ENCODE measurements around the gene LRSAM1.

Gene LRSAM1

DNA sequence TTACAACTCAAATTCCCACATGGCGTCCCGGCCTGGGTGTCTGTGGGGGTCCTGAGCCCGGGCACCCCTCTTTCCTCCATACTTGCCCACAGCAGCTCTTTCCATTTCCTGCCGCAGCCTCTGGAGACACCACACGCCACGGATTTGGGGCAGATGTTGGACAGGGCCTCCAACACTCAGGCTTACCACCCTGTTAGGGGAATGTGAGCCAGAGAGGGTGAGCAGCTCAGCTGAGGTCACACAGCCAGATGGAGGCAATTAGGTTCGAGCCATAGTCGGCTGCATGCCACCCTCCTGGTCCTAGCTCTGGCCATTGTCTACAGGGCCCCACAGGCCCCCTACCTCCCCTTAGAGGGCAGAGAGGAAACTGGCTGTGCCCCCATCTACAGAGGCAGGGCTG, 85.2 kb downstream of the LRSAM1 start:
- DNase-seq = no peak

DNA sequence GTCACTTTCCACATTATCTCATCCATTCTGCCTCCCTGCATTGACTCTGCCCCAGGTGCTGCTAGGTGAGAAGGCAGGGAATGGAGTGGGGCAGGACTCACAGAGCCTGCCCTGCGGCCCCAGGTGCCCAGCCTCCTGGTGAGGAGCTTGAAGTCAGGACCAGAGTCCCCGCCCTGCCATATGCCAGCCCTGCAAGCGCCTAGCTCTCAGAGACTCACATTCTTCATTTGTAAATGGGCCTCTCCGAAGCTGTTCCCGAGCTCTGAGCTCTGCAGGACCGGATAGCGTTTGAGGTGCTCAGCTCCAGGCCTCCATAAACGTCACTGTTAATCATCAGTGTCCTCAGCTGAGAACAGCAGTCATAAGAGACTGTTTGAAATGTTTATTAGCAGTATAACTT, 85.7 kb downstream of the LRSAM1 start:
- no peak for DNase-seq

DNA sequence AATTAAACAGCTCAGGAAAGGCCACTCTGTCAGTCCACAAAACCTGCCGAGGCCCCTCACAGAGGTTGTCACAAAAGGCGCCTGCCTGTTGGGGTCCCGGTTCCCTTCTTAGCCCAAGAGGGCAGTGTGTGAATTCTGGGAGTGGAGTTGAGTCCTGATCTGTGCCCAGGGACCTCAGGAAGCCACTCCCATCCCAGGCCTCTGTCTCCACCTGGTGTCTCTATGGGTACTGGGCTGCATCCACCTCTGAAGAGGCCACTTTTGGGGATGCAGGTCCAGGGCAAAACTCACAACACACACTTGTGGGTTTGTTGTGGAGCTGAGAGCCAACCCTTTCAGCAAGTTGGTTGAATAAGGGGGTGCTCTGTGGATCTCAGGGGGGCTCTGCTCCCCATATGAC, 86.5 kb downstream of the LRSAM1 start:
- DNase-seq = no peak

DNA sequence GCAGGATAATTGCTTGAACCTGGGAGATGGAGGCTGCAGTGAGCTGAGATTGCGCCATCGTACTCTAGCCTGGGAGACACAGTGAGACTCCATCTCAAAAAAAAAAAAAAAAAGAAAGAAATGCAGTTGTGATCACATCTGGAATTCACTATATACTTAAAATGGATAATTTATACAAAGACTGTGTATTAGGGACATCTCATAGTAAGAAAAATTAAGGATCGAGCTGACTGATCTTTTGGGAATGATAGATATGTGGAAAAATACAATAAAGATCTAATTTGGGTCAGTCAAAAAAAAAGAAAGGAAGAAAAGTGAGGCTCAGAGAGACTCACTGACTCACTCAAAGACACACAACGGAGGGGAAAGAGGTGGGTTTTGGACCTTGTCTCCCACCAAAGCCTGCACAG, 87.5 kb downstream of the LRSAM1 start:
- no peak for DNase-seq

DNA sequence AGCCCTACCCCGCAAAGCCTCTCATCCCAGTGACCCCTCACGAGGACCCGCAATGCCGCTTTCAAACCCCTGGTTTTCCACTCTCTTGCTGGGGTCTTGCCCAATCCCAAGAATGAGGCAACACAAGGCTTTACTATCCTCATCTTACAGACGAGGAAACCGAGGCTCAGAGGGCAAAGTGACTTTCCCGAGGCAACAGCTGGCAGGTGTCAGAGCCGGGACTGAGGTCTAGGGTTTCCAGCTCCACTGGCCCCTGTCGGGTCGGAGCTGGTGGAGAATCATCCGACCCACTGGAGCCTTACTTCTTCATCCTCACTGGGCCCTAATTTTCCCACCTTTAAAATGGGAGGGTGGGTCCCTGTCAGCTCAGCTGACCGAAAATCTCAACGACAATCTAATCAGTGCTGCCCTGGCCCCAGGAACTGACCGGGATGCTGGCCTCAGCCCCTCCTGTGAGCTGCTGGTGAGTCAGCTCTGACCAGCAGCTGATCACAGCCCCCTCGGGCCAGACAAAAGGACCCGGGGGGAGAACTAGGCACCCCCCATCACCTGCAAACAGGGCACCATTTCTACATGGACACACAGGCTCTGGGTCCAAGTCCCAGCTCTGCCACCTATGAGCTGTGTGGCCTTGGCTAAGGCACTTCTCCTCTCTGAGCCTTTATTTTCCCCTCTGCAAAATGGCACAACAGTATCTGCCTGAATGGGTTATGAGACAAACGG, 88.1 kb downstream of the LRSAM1 start:
- DNase-seq = no peak

DNA sequence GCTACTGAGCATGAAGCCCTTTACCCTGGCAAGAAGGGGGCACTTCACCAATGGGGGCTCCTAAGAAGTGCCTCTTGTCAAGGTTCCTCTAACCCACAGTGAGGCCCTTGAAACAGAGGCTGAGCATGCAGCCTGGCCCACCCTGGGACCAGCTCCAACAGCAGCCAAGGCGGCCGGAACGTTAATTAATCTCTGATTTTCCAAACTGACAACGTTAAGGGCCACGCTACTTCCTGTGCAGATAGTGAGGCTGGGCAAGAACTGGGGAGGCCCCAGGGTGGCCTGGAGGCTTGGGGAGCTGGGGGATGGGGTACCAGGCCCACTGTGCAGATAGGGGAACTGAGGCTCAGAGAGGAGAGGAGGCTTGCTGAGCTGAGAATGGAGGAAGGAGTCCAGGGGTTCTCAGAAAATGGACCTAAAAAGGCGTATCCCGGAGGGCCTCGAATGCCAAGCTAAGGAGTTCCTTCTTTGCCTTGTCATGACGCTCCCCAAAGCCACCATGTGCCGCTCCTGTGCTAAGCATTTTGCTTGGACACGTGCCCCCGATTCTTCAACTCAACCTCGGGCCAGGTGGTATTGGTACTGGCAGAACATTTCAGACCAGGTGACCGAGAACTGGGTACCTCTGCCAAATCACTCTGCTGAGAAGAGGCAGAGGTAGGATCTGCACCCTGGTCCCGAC, 88.8 kb downstream of the LRSAM1 start:
- no peak for DNase-seq

DNA sequence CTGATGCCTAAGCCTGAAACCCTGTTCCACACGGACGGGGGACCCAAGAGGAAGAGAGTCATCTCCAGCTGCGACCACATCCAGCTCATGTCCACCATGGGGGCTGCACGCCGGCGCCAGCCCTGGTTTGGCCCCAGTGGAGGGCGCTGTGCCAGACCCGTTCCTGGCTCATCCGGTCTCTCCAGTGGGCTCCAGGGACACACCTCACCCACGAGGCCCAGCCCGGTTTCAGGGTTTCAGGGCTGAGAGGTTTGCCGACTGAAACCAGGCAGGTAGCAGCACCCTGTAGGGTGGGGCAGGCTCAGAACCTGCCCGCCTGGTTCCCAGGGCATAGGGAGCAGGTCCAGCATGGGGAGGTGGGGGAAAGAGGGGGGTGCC, 89.3 kb downstream of the LRSAM1 start:
- no peak for DNase-seq

DNA sequence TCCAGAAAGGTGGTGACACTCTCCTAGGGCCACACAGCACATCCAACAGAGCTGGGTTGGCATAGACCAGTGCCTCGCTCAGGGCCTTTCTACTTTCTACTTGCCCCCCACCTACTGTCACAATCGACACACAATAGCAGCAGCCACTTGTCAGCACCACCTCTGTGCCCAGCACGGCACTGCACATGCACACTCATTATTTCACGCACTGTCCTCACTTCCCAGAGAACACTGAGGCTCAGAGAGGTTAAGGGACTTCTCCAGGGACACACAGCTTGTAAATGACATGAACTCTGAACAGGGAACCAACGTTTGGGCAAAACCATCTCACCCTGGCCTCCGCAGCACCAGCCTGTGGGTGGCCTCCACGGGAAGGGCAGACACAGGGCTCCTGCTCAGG, 89.9 kb downstream of the LRSAM1 start:
- no peak for DNase-seq

DNA sequence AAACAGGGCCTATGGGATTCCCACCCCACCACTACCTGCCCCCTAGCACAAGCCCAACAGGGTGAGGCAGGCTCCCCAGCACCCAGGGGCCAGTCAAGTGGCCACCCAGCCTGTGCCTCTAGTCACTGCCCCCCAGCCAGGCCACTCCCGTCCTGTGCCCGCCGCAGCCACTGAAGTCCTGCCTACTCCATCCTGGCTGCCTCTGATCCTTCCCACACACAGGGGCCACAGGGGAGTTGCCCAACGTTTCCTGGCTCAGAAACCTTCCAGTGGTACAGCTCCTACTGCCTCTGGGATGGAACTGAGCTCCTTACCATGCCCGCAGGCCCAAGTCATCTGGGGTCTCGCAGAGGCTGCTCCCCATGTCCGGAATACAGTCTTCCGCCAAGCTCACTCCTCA, 90.6 kb downstream of the LRSAM1 start:
- no peak for DNase-seq

DNA sequence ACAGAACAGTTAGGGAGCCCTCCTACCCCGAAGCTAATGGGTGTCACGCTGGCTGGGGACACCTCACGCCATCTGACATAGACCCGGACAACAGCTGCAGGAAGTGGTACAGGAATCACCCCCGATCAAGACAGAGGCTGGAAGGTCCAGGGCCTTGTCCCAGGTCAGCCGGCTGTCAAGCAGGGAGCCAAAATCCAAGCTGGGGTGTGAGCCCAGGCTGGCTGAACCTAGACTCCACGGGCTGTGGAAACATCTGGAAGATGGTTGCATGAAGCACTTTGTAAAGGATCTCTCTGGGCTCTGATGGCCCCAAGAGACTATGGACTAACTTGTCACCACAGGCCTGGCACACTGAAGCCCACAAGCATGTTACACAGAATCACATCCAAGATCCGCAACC, 91.9 kb downstream of the LRSAM1 start:
- no peak for DNase-seq

DNA sequence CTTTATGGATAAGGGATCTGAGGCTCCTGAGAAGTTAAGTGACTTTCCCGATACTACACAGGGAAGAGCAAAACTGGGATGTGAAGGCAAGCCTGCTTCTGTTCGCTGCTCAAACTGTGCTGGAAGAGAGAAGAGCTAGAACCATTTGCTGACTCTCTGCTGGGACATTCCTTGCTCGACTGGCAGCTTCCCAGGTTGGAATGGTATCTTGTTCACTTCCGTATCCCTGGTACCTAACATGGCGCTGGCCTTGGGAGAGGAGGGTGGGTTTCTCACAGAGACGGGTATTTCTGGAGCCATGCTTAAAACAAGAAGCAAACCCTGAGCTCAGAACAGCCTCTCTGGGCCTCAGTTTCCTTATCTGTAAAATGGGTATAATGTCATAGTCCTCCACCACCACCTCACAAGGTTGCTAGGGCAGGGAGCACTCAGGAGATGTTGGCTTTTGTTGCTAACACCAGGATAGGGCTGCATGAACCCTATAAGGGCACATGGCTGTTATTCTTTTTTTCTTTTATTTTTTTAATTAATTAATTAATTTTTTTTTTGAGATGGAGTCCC, 92.7 kb downstream of the LRSAM1 start:
- no peak for DNase-seq

DNA sequence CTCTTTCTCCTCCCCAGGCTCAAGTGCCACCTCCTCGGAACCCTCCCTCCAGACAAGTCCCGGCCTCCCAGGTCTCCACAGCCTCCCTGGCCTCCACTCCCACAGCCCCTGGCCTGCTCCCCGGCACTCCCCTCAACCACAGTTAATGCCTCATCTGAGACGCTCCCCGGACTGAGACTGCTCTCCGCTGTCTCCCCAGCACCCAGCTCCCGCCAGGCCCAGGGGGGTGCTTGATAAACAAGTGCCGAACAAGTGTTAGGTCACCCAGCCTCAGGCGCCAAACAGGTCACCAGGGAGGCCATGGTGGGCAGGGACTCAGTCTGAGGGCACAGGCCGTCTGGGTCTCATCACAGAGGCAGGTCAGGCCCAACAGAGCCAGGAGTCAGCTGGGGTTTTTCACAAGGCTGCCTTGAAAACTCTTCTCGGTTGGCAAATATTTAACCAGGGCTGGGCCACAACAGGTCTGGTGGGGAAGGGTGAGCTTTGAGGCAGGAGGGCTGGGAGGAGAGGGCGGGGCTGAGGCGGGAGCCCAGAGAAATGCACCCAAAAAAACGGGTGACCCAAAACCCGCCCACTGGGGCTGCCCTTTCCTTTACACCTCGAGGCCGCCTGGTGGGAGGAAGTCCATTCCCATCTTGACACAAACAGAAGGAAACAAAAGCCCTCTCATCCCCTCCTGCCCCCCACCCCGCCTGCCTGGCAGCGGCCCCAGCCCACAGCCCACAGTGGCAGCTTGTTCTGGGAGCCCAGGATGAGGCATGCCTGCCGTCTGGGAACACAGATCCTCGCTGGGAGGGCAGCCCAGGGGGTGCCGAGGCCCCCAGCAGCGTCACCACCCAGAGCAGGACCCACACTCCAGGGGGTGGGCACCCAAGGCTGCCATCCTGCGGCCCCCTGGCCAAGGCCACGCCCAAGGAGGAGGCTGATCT, 94.2 kb downstream of the LRSAM1 start:
- no peak for DNase-seq

DNA sequence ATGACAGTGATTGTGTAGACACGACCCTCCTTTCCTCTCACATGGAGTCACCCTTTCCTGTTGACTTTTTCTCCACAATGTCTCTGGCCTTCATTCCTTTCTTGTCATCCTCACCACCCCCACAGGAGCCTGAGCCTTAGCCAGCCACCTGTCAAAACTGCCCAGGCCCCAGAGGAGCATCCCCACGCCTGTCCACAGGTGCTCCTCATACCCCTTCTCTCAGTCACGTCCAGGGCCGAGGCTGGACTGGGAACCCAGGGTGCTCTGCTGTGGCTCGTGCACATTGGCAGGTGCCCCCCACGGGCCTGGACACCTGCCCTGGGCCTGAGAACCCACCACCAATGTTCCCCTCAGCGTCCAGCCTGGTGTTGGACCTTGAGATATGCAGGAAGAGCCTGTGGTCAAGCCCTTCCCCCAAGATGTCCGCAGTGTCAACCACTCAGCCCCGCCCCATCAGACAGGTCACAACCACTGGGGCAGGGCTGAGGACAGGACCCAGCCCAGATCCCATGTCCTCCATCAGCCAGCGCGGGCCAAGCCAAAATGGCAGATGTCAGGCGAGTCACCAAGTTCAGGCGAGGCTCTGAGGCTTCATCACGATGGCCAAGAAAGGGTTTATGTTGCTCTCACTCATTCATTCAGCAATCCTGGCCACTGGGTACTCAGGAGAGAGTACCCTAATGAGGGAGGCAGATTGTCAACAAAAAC, 95.0 kb downstream of the LRSAM1 start:
- no peak for DNase-seq

DNA sequence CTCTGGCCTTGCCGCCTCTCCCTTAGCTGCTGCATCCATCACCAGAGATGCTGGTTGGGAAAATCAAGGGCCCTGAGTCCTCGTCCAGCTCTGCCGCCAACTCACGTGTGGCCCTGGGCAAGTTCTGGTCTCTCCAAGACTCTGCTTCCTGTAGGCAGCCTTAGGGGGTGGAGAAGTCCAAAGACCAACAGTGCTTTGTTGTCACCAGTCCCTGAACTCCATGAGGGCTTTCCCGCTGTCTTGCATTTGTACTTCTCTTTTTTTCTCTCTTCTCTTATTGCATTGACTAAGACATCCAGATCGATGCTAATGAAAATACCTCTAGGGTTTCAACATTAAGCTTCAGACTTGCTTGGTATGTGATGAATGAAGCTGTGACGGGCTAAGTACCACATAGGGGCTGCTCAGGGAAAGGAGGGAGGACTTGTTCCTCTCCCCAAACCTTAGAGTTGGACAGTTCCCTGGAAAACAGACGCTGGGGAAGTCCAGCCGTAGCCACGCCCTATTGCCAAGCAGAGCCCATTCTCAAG, 97.1 kb downstream of the LRSAM1 start:
- no peak for DNase-seq

DNA sequence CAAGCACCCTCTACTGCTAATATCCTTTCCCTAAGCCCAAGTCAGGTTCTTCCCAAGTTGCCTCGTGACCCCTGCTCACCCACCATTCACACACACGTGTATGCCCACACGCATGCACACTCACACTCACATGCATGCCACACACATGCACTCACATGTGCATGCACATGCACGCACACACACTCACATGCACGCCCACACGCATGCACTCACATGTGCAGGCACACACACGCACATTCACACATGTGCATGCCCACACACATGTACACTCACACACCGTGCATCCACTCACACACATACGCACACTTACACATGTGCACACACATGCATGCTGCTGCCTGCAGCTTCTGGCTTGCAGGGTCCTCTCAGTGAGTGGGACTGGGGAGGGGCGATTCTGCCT, 97.9 kb downstream of the LRSAM1 start:
- no peak for DNase-seq

DNA sequence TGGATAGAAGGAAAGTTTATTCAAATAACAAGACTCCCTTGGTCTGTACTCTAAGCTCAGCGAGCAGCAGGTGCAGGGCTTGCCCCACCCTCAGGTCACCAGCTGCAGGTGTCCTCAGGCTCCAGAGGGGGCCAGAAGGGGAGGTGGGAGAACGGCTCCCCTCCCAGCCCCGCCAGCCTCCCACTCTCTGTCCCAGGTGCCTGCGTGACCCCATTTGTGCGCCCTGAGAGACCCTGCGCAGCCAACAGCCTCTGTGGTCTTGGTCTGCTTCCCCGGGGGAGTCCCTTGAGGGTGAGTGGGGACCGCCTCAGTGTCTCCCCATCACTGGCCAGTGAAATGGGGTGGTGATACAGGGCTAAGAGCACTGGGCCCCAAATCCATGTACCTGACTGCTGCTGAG, 98.4 kb downstream of the LRSAM1 start:
- DNase-seq = no peak

DNA sequence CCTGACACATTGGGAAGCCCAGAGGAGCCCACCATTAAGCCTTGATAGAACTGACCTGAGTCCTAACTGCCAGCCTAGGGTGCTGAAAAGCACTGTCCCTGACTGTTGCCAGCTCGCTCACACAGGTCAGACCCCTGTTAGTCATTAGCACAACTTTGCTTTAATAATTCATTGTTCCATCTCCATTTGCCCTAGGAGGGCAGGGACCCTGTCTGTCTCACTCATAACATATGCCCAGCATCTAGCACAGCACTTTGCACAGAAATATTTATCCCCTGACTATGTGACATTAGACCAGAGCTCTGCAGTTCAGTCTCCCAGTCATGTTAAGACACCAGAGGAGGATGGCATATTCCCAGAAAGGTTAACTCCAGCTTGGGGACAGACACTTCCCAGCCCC, 99.0 kb downstream of the LRSAM1 start:
- no peak for DNase-seq

DNA sequence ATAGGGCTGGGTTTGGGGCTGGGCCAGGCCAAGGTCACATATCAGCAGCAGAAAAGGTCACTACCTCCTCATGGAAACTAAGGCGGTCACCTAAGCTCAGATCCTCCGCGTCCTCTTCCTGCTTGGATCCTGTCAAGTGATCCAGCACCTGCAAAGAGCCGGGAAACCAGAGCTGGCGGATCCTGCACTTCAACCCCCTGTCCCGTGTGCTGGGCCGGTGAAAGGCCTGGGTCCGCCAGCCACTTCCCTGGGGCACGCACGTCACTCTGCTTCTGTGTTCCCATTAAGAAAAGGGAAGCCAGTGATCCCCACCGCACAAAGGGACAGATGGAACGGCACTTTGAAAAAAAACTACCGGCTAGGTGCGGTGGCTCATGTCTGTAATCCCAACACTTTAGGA, 99.4 kb downstream of the LRSAM1 start:
- DNase-seq = no peak

All from T-helper 2 cell (primary cell).